Amygdala (tissue), 56 donors: Measurements from ENCODE around the gene EFNA5.
"Not testable (repeated sequence)": the region's sequence is repeated elsewhere in the genome, so short reads cannot be mapped to it uniquely, and the experiment has no call there.

Source experiments
- DNase-seq, 56 donors: peaks; one replicate each; lab custom pipeline; 2025; lab: John Stamatoyannopoulos, UW

The EFNA5 gene

DNA sequence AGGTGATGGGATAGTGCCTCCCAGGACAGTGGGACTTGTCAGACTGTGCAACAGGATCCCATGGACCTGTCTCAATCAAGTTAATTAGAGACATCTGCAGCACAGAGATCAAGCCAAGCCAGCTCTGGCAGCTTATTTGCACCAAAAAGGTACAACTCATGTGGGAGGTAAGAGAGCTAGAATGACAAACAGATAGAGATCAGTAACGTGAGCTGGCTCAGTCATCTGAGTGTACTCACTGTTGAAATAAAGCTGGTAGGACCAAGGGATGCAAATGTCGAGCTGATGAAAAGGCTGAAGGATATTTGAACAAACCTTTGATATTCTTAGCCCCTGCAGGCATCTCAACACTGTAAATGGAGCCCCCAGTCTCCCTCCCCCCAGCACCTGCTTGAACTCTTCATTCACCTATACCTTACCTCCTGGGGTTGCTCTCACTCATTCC is 198.1 kb downstream of the EFNA5 start:
- DNase-seq, result no peak

DNA sequence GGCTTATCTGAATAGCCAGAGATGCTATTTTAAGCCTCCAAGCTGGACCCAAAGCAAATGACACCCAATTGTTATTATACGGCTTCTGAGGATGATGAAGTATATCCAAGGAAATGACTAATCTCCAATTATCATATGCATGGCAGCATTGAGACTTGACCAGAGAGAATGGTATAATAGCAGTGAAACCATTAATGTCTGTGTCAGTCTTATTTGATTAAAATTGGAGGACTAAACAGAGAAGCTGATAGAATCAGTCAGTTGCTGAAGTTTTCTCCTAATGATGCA is 200.5 kb downstream of the EFNA5 start:
- DNase-seq, result no peak

DNA sequence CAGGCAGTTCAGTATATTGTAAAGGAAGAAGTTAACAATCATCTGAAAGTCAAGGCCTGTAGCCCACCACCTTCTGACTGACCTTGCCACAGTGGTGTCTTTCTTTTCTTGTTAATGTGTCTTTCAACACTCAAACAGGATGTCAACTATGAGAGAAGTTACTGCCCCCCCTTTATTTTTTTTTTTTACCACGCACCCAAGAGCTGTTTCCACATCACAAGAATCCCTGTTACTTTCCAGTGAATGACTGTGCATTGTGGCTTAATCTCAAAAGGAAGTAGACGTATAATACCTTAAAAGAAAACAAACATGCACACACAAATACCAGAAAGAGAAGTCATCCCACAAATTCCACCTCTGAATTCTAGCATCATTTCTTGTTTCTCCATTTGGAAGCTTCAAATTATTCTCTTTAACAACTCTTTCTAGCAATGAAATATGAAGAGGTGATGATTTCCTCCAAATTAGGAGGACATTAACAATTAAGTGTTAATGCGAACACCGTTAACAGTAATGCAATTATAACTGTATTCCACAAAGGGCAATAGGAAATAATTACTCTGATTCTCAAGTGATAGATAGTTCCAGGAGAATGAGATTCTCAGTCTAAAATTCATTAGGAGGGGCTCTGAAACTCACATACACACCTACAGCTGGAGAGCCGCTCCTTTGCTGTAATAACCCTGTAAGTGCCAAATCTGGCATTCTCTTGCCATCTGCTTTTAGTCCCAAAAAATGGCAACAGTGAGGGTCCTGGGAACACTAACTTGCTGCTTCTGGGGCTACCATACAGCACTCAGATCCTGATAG is 201.0 kb downstream of the EFNA5 start:
- no peak for DNase-seq

DNA sequence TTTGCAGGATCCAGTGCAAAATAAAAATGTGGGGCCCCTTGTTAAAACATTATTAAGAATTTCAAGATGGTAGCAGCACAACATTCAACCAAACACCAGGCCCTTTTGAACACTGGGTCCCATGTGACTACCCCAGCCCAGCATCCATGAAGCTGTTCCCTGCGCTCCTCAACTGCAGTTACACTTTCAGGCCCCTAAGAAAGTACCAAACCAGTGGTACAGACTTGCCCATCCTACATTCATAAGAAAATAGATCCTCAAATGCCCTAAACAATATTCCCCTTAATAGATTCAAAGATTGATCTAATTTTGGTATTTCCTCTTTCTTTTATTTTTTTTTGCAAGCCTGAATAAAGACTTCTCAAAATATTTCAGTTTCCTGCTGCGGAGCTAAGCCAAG is 201.7 kb downstream of the EFNA5 start:
- DNase-seq, result no peak

DNA sequence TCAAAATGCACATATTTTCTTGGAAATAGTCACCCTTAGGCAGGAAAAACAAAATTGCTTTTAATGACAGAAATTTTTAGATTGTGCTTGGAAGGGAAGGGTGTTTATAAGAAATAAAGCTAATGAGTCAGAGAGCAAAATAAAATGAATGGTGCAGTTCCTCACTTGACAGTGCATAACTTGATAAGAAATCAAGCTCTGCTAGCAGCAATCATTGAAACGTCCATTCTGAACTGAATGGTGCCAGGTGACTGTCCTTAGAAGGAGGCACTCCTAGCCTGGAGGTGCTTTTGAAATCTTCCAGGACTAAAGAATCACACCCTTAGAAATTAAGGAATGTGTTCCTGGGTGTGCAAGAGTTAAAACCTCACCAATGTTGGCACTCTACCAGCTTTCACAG is 202.5 kb downstream of the EFNA5 start:
- no peak for DNase-seq

DNA sequence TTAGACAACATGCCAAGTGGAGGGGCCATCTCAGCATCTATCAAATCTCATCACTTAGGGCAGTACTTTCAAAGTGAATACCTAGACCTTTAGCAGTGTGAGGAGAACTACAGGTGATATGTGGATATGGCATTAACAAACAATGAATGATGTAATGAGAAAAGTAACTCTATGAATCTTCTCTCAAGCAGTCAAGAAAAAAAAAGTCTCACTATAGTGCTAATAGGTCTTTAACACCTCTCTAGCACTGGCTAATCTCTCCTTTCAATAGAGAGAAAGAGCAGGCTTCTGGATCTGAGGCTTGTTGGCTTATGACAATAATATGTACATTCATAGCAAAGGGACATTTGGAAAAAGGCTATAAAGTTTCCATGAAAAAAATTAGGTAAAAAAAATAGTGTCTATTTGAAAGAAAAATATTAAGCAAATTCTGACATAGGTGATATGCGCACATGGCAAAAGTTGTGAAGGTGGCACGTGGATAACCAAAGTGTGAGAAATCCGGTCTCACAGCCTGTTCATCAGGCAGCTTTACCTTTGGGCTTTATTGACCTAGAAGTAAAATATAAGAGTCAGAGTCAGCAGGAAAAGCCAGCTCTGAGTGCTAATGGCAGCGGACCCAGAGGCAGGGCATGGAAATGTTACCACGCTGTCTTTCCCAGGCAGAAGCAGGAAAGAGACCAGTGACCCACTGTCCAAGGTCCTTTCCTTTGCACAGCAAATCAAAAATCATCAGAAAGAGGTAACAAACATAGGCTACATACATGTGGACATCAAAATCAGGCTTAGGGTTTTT is 203.4 kb downstream of the EFNA5 start:
- DNase-seq, result no peak

DNA sequence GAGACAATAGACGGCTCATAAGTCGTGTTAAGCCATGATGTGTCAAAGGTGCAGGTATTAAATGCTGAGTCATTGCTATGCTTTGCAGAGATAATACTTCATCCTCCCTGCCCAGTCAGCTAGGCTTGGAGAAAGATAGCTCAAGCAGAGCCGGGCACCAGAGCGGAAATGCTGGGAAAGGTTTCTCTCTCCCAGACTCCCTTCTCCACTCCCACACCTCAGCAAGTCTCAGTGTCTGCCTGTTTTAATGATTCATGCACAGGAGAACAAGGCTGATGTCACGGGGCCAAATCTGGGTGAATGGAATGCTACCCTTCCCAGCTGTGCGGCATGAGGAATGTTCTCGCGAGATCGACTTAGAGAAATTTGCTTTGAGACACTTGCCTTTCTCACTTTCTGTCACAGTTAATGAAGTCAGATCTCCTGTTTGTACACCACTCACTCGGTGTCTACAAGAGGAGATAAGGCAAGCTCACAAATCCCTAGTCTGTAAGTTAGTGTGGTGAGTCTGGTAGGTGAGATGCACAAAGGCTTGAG is 204.4 kb downstream of the EFNA5 start:
- no peak for DNase-seq

DNA sequence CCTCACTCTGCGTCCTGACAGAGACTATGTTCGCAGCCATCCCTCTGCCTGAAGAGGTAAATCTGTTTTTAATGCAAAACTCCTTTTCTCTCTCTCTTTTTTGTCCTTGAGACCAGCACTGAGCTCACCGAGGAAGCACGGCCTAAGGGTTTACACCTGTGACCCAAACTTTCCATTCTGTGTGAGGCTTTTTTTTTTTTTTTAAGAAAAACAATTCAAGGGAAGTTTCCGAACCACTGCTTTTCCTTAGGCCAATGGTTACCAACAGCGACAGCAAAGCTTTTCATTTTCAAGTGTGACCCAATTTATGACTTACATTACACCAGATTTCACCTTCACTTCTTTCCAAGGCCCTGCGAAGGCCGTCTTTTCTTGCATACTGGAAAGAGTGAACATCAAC is 205.9 kb downstream of the EFNA5 start:
- no peak for DNase-seq

DNA sequence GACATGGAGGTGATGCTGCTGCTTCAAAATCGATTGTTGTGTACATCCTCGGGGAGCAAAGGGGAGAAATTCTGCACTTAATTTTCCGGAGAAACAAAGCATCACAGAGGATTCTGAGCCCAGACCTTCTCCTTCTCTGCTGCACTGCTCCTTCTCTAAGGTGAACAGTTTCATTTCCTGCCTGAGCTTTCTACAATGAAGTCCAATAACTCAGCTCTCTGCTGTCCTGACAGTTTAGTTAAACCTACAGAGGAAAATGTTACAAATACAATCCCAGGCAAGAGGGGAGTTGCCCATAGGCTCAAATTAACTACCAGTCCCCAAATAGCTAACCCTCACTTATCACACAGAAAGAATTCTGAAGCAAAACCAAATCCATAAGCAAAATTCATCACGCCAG is 206.3 kb downstream of the EFNA5 start:
- no peak for DNase-seq

DNA sequence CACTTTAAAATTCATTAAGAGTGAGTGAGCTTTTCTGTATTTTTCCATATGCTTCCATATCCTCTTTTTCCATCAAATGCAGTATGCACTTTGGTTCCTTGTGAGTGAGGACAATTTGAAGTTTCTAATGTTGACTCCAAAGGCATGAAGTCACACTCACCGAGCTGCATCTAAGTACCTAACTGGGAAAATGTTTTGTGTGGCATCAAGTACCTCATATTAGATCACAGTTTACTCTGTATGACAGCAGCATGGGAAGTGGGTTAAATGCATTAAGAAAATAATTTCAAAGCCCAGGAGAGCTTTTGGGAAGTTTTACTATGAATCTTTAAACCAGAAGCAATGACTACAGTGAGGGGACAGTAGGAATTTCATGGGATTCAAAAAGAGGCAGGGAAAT is 207.0 kb downstream of the EFNA5 start:
- DNase-seq, result no peak

DNA sequence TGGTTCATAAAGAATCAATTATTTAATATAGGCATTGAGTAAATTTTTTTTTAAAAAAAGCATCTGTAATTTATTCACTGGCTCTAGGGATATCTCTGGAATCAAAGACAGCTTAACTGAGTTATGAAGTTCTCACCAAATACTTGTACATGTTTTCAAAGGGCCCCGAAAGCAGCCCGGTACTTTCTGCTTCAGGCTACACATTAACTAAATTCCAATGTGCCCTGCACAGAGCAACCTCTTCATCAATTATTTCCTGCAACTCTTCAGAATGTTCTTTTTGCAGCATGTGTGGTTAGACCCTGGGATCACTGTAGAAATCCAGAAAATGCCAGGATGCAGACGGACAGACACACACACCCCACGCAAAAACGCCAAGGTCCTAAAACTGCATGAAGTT is 209.0 kb downstream of the EFNA5 start:
- no peak for DNase-seq

DNA sequence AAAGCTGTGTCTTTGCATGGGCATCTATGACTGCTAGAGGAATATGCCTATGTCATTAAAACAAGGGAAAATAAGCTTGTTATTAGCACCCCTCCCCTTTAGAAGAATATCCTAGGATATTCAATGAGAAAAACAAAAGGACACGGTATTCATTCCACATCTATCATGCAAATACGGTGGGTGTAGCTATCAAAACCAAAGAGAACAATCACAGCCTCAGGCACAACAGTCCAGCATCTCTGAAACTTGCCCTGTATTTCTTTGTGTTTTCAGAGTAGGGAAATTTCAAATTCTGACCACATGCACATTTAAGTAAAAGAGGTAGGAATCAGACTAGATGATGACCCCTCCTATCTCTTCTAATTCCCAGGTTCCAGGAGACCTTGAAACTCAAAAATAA is 209.9 kb downstream of the EFNA5 start:
- DNase-seq, result no peak

DNA sequence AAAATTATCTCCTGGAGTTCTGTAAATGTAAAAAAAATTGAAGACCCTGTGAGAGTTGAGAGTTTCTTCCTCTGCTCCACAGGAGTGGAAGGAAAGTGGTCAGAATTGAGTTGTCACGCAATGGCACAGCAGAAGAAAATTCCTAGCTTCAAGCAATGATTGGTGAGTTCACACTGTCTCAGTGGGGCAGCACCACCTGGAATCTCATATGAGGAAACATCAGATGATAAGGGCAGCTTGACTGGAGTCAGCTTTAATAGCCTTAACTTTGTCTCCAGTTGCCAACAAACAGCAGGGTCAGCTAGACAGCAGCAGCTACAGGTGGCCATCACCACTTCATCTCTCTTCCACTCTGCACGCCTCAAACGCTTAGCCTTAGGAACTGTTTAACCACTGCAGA is 211.1 kb downstream of the EFNA5 start:
- DNase-seq, result no peak

DNA sequence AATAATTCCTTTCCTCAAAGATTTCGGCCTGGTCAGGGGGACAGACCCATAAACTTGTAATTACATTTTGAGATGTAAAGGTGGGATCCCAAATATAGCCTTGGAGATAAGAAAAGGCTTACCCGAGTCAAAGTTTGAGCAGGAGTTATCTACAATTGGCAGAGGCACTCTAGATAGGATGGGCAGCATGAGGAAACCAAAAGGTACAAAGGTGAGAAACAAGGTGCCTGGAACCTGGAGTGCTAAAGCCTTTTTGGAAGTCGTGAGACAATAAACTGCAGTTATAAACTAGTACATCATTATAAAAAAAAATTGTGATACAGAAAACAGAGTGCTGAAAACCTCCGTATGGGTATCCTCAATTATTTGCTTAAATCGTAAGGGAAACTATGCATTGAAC is 212.4 kb downstream of the EFNA5 start:
- DNase-seq, result no peak

DNA sequence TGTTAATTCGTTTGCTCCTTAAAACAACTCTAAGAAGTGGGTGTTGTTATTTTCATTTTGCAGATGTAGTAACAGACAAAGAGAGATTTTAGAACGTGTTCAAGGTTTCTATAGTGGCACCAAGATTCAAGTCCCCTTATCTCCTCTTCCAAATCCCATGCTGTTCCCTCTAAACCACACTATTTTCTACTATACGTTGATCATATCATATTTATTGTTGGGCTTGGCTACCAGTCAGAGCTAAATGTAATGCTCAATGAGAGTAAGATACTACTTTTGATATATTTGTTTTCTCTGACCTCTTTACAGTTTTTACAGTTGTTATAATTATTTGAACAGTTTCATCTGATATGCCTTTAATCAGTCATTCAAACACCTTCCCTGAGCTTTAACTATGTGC is 212.9 kb downstream of the EFNA5 start:
- DNase-seq, result no peak

DNA sequence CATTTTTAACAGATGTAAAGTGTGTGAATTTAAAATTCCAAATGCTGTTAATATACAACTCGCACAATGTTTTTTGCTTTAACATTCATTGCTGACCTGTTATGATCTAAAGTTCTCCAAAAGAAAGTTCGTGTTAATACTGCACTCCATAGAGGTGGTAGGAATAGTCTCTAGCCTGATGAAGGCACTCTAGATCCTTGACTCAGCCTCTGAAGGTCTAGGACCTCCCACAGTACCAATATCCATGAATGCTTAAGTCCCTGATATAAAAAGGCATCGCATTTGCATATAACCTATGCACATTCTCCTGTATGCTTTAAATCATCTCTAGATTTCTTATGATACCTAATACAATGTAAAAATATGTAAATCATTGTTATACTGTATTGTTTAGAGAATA is 213.6 kb downstream of the EFNA5 start:
- no peak for DNase-seq

DNA sequence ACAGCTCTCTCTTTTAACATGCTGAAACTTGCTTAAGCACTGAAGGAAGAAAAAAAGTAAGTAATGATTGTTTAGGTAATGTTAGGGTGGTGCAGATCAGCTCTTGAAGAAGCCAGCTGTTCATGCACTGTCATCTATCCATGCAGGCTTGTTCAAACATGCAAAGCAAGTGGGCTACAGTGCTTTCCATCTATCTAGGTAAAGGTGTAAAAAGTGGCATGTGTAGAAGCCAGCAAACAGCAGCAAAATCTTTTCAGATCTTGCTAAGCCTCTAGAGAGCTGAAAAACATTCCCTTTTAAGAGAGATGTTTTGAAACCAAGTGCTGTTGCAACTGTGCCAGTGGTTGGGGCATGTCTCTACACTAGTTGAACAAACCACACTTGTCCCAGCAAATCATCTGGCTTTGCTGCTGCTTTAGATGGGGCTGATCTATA is 214.4 kb downstream of the EFNA5 start:
- no peak for DNase-seq

DNA sequence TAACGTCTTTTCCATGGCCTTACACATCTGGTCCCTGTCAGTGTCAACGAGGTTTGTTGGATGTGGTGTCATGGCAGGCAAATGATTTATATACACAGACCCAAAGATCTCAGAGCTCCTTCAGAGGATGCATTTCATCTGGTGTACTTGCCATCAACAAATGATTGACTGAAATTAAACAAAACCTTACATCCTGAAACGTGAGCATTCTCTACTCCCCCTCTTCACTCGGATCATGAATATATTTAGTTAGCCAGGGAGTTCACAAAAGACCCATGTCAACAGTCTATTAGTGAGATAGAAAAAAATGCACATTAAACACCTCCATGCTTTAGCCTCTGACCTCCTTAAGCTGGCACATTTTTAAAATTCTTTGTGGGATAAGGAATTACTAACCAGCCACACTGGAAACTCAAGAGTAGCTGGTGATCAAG is 215.6 kb downstream of the EFNA5 start:
- DNase-seq, result no peak

DNA sequence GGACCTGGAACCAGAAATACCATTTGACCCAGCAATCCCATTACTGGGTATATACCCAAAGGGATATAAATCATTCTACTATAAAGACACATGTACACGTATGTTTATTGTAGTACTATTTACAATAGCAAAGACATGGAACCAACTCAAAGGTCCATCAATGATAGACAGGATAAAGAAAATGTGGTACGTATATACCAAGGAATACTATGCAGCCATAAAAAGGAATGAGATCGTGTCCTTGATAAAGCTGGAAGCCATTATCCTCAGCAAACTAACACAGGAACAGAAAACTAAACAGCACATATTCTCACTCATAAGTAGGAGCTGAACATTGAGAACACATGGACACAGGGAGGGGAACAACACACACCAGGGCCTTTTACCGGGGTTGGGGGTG is 218.9 kb downstream of the EFNA5 start:
- DNase-seq, result not testable (repeated sequence)

DNA sequence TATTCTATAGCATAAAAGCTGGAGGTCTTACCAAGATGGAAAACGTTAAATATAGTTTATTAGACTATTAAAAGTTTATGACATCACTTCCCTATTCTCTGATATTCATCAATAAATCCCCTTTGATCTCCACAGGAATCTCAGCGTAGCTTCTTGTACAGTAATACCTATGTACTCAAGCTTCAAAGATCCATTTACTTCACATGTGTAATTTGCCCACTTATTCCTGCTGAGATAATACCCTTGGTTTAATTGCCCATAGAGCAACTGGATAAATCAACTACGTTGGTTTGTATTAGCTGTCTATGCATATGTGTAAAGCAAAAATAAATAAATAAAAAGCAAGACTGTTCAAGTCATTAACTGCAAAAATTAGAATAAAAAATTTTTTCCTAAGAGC is 219.7 kb downstream of the EFNA5 start:
- no peak for DNase-seq

DNA sequence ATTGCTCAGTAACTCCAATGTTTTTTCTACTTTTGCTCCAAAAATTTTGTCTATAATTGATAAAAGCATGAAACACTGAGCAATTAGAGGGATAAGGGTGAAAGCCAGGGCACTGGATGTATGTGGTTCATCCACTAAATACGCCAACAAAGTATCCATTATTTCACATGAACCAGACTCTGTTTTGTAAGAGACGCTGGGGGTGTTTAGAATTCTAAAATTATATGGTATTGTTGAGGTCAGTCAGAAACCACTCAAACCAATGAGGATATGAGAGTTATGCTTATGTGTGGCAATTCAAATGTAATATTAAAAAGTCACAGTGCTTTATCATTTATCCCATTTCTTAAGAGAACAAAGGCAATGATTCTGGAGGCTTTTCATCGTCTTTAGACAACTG is 220.2 kb downstream of the EFNA5 start:
- DNase-seq, result no peak

DNA sequence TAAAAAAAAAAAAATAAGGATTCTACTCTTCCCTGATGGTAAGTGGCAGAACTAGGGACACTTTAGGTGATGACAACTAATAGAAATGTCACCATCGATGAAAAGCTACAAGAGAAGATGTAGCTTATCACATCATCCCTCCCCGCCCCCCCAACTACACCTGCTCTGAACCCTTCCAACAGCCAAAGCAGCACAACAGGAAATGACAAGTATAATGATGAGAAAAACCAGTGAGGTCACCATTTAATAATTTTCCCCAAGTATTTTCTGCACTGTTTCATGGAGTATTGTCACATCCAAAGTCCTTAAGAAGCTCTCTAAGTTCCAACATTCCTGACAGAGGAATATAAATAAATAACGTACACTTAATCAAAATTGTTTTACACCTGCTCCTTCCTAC is 221.4 kb downstream of the EFNA5 start:
- DNase-seq, result no peak
